ENCODE results near the gene NOL7.

NOL7 gene

GRCh38 chr6:13615792-13616120 is 621 bp downstream of the NOL7 start:
- Histone ChIP-seq H3K9me3 (ENCODE audit: insufficient read depth, low read length) (no peaks in the 10 kb centered on the region), H4K20me1 (ENCODE audit: insufficient read depth, low read length) (peaks cover 9% of the 10 kb centered on the region), H3K27ac (ENCODE audit: low read length) (peak overlapping the region; percentile 56), H3K27me3 (ENCODE audit: low read depth, low read length) (no peaks in the 10 kb centered on the region), H3K36me3 (replicated peaks; ENCODE audit: low read depth, low read length) (peaks cover 29% of the 10 kb centered on the region), H2AFZ (ENCODE audit: low read depth, low read length) (no peak overlapping the region), H3K4me1 (ENCODE audit: low read length) (peaks cover 27% of the 10 kb centered on the region), H3K4me3 (ENCODE audit: low read length) (peak overlapping the region; percentile 97), H3K9ac (ENCODE audit: low read length) (peak overlapping the region; percentile 85), H3K4me2 (ENCODE audit: low read length) (peak overlapping the region; percentile 79), H3K79me2 (ENCODE audit: low read length) (peaks cover 36% of the 10 kb centered on the region)
- TF ChIP-seq, protein P1, sequence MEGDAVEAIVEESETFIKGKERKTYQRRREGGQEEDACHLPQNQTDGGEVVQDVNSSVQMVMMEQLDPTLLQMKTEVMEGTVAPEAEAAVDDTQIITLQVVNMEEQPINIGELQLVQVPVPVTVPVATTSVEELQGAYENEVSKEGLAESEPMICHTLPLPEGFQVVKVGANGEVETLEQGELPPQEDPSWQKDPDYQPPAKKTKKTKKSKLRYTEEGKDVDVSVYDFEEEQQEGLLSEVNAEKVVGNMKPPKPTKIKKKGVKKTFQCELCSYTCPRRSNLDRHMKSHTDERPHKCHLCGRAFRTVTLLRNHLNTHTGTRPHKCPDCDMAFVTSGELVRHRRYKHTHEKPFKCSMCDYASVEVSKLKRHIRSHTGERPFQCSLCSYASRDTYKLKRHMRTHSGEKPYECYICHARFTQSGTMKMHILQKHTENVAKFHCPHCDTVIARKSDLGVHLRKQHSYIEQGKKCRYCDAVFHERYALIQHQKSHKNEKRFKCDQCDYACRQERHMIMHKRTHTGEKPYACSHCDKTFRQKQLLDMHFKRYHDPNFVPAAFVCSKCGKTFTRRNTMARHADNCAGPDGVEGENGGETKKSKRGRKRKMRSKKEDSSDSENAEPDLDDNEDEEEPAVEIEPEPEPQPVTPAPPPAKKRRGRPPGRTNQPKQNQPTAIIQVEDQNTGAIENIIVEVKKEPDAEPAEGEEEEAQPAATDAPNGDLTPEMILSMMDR (IDR thresholded peaks at IDR 0.05; ENCODE audit: low read depth, low read length): no peak
- no peak for TF ChIP-seq EZH2phosphoT487 (IDR thresholded peaks at IDR 0.05; ENCODE audit: low read depth)

GRCh38 chr6:13617066-13617465 is 1.9 kb downstream of the NOL7 start:
- Histone ChIP-seq H3K27ac (ENCODE audit: low read length) (no peak overlapping the region), H3K9me3 (ENCODE audit: insufficient read depth, low read length) (no peaks in the 10 kb centered on the region), H3K79me2 (ENCODE audit: low read length) (peaks cover 36% of the 10 kb centered on the region), H3K4me3 (ENCODE audit: low read length) (no peak overlapping the region), H3K36me3 (replicated peaks; ENCODE audit: low read depth, low read length) (peaks cover 41% of the 10 kb centered on the region), H3K9ac (ENCODE audit: low read length) (no peak overlapping the region), H3K4me1 (ENCODE audit: low read length) (peaks cover 20% of the 10 kb centered on the region), H3K4me2 (ENCODE audit: low read length) (no peak overlapping the region), H3K27me3 (ENCODE audit: low read depth, low read length) (no peaks in the 10 kb centered on the region), H2AFZ (ENCODE audit: low read depth, low read length) (no peak overlapping the region), H4K20me1 (ENCODE audit: insufficient read depth, low read length) (peaks cover 9% of the 10 kb centered on the region)
- TF ChIP-seq, protein P1 (IDR thresholded peaks at IDR 0.05; ENCODE audit: low read depth, low read length): no peak
- TF ChIP-seq EZH2phosphoT487 (IDR thresholded peaks at IDR 0.05; ENCODE audit: low read depth): no peak

DNA sequence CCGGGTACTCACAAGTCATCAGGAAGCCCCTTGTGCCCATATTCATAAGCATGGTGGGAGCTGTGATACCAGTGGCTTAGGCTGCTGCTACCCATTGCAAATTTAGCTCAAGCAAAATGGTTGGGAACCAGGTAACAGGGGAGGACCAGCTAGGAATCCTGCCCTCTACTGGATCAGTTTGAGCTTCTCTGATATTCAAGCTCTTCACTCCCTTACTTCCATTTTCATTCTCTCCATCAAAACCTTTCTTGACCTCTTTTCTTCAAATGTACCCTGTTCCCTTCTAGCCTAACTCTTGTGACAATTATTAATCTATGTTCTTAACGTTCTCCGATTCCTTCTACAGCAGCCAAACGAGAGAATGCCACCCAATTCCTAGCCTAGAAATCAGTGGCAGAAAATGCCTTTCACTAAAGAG is 9.7 kb downstream of the NOL7 start:
- Histone ChIP-seq H3K27me3 (ENCODE audit: low read depth, low read length) (no peaks in the 10 kb centered on the region), H3K4me3 (ENCODE audit: low read length) (no peak overlapping the region), H3K79me2 (ENCODE audit: low read length) (no peaks in the 10 kb centered on the region), H3K36me3 (replicated peaks; ENCODE audit: low read depth, low read length) (peaks cover 41% of the 10 kb centered on the region), H3K9ac (ENCODE audit: low read length) (no peak overlapping the region), H2AFZ (ENCODE audit: low read depth, low read length) (no peak overlapping the region), H3K4me1 (ENCODE audit: low read length) (peaks cover 3% of the 10 kb centered on the region; the same call in 1 of the 2 replicates), H4K20me1 (ENCODE audit: insufficient read depth, low read length) (no peaks in the 10 kb centered on the region), H3K4me2 (ENCODE audit: low read length) (no peak overlapping the region), H3K9me3 (ENCODE audit: insufficient read depth, low read length) (no peaks in the 10 kb centered on the region), H3K27ac (ENCODE audit: low read length) (no peak overlapping the region)
- TF ChIP-seq, protein P1 (IDR thresholded peaks at IDR 0.05; ENCODE audit: low read depth, low read length): peak; percentile 47
- no peak for TF ChIP-seq EZH2phosphoT487 (IDR thresholded peaks at IDR 0.05; ENCODE audit: low read depth)

DNA sequence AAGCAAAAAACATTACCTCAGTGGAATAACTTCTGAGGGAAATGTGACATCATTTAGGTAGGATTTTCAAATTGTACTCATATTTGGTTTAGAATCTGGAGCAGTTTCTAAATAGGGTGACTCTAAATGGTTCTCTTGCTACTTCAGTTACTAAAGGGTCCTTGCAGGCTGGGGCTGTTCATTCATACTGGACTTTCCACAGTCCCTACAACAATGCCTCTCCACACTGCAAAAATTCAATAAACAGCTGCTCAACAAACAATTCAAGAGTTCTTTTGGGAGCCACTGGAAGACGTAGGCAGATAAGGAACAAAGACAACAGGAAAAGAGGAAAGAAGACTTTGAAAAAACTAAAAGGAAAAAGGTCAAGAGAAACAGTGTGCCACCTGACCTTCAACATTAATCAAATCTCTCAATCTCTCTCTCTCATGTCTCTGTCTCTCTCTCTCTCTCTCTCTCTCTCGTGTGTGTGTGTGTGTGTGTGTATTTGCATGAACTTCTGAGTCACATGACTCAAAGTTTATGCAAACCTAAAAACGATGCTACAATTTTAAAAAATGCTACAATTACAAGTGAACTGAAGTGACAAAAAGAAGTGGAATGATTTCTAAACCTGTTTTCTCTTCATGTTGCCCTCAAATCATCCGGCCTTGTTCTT is 14.5 kb downstream of the NOL7 start:
- Histone ChIP-seq H3K36me3 (replicated peaks; ENCODE audit: low read depth, low read length) (peaks cover 13% of the 10 kb centered on the region), H3K79me2 (ENCODE audit: low read length) (no peaks in the 10 kb centered on the region), H3K27me3 (ENCODE audit: low read depth, low read length) (no peaks in the 10 kb centered on the region), H3K9me3 (ENCODE audit: insufficient read depth, low read length) (no peaks in the 10 kb centered on the region), H3K4me1 (ENCODE audit: low read length) (peaks cover 3% of the 10 kb centered on the region; the same call in 1 of the 2 replicates), H3K4me3 (ENCODE audit: low read length) (no peak overlapping the region), H2AFZ (ENCODE audit: low read depth, low read length) (no peak overlapping the region), H3K4me2 (ENCODE audit: low read length) (no peak overlapping the region), H4K20me1 (ENCODE audit: insufficient read depth, low read length) (no peaks in the 10 kb centered on the region), H3K27ac (ENCODE audit: low read length) (no peak overlapping the region), H3K9ac (ENCODE audit: low read length) (no peak overlapping the region)
- no peak for TF ChIP-seq EZH2phosphoT487 (IDR thresholded peaks at IDR 0.05; ENCODE audit: low read depth)
- TF ChIP-seq, protein P1 (IDR thresholded peaks at IDR 0.05; ENCODE audit: low read depth, low read length): no peak

Measured in OCI-LY3 (cell line).